B cell (primary cell): ENCODE data around the gene CD34. TPM values are rescaled to one million over a fixed set of nuclear protein-coding genes. Genes with fewer than 3 reads are reported as not detected.

ENCODE experiments used
- ATAC-seq: fragments of 200-7000 bp; cut with Tn5 transposase; one replicate; pipeline ENCODE4 v1.10.0; 2021; ENCODE audit warnings: low read depth, mild to moderate bottlenecking, moderate number of reproducible peaks, moderate library complexity
- CTCF ChIA-PET: fragments of 350-600 bp; sonication (Branson Sonifier 250); formaldehyde crosslinking; loops from one replicate; lab custom pipeline; 2021; ENCODE audit warnings: antibody characterized with exemption, inconsistent platforms; lab: Charles Lee
- POLR2A ChIA-PET: fragments of 350-600 bp; sonication (Branson Sonifier 250); formaldehyde crosslinking; loops from one replicate; lab custom pipeline; 2021; ENCODE audit warnings: antibody characterized with exemption; lab: Charles Lee
- DNase-seq: peaks from one replicate; pipeline ENCODE4 v3.0.0; 2013
- H2AFZ ChIP-seq: 2 replicates; pipeline ENCODE4 v1.6.1; 2012; ENCODE audit warnings: mild to moderate bottlenecking, low read depth, low read length; ENCODE audit not compliant: insufficient read depth, poor library complexity, severe bottlenecking
- H3K27ac ChIP-seq, 2 donors: 1 replicate in 1 of 2; 2 replicates in 1 of 2; pipeline ENCODE4 v1.5.1; 2012 to 2013; ENCODE audit warnings: low read length in 2 of 2, mild to moderate bottlenecking in 2 of 2, moderate library complexity in 1 of 2
- H3K27me3 ChIP-seq, 4 experiments: fragments of 200-600 bp in 1 of 4; sonication (generic) in 1 of 4; replicated peaks in 1 of 4; 1 replicate in 2 of 4; 2 replicates in 2 of 4; pipeline versions ENCODE4 v1.6.1 to v1.7.0; 2013 to 2016; ENCODE audit warnings: low read length in 3 of 4, mild to moderate bottlenecking in 2 of 4, mixed read lengths in 1 of 4, moderate library complexity in 1 of 4; ENCODE audit not compliant: insufficient read depth in 4 of 4, control insufficient read depth in 3 of 4; ENCODE audit errors: control extremely low read depth in 1 of 4
- H3K36me3 ChIP-seq, 2 experiments: replicated peaks in 1 of 2; 1 replicate in 1 of 2; 2 replicates in 1 of 2; pipeline versions ENCODE4 v1.6.1 to v1.7.1; 2013; ENCODE audit warnings: low read length in 1 of 2; ENCODE audit not compliant: insufficient read depth in 2 of 2, control insufficient read depth in 1 of 2; ENCODE audit errors: control extremely low read depth in 1 of 2, extremely low read depth in 1 of 2
- H3K4me1 ChIP-seq, 2 donors: fragments of 200-600 bp in 1 of 2; sonication (generic) in 1 of 2; 1 replicate in 1 of 2; 2 replicates in 1 of 2; pipeline versions ENCODE4 v1.5.1 to v1.6.1; 2013 to 2017; ENCODE audit warnings: low read length in 2 of 2; ENCODE audit not compliant: control insufficient read depth in 2 of 2, insufficient read depth in 2 of 2
- H3K4me2 ChIP-seq: replicated peaks from 2 replicates; pipeline ENCODE3; 2012; ENCODE audit warnings: mild to moderate bottlenecking, low read depth, low read length; ENCODE audit not compliant: poor library complexity, severe bottlenecking
- H3K4me3 ChIP-seq, 5 experiments: fragments of 200-600 bp in 1 of 5; sonication (generic) in 1 of 5; 1 replicate in 3 of 5; 2 replicates in 2 of 5; pipeline versions ENCODE4 v1.5.1 to v1.7.0; 2011 to 2016; ENCODE audit warnings: low read length in 4 of 5, mild to moderate bottlenecking in 4 of 5, low read depth in 2 of 5, control low read depth in 1 of 5, moderate library complexity in 1 of 5; ENCODE audit not compliant: insufficient read depth in 1 of 5; ENCODE audit errors: control extremely low read depth in 1 of 5, extremely low read depth in 1 of 5
- H3K79me2 ChIP-seq: fragments of 200-600 bp; sonication (generic); one replicate; pipeline ENCODE4 v1.6.0; 2016; ENCODE audit warnings: low read length; ENCODE audit not compliant: control insufficient read depth, insufficient read depth
- H3K9ac ChIP-seq: fragments of 200-600 bp; sonication (generic); 2 replicates; pipeline ENCODE4 v1.6.1; 2017; ENCODE audit warnings: mild to moderate bottlenecking, low read length, moderate library complexity
- H3K9me3 ChIP-seq, 3 donors: one replicate each; pipeline versions ENCODE4 v1.6.1 to v1.7.1; 2013; ENCODE audit warnings: low read length in 2 of 3; ENCODE audit not compliant: control insufficient read depth in 2 of 3, insufficient read depth in 1 of 3; ENCODE audit errors: control extremely low read depth in 1 of 3
- H4K20me1 ChIP-seq: 2 replicates; pipeline ENCODE4 v1.6.0; 2012; ENCODE audit warnings: mild to moderate bottlenecking, low read length; ENCODE audit not compliant: insufficient read depth, control insufficient read depth, poor library complexity, severe bottlenecking
- H3K27ac Mint-ChIP-seq: one replicate; pipeline ENCODE4 v1.8.0; 2021; ENCODE audit warnings: mixed read lengths
- H3K27me3 Mint-ChIP-seq: one replicate; pipeline ENCODE4 v1.8.0; 2021; ENCODE audit warnings: mixed read lengths
- H3K4me1 Mint-ChIP-seq: one replicate; pipeline ENCODE4 v1.8.0; 2021; ENCODE audit warnings: mixed read lengths
- H3K4me3 Mint-ChIP-seq: one replicate; pipeline ENCODE4 v1.8.0; 2021; ENCODE audit warnings: mixed read lengths
- H3K9me3 Mint-ChIP-seq: one replicate; pipeline ENCODE4 v1.8.0; 2022; ENCODE audit warnings: mixed read lengths; ENCODE audit not compliant: insufficient read depth
- CTCF ChIP-seq: fragments of 200-600 bp; IDR thresholded peaks from one replicate; pipeline ENCODE4 v1.8.0; 2022; ENCODE audit warnings: antibody characterized with exemption, mild to moderate bottlenecking
- EZH2 ChIP-seq: IDR thresholded peaks from 2 replicates; pipeline ENCODE4 v1.6.1; 2012; ENCODE audit warnings: borderline replicate concordance, low read depth, mild to moderate bottlenecking, moderate library complexity, low read length; ENCODE audit not compliant: insufficient read depth, poor library complexity, severe bottlenecking
- WGBS: methylation state at CpG from one replicate; pipeline ENCODE4 v1.1.5; 2013; ENCODE audit warnings: missing lambda C conversion rate; ENCODE audit not compliant: insufficient coverage; 5-methylcytosine and 5-hydroxymethylcytosine counted together
- intact Hi-C: fragments of 100-400 bp; cut with micrococcal nuclease; formaldehyde crosslinking; loops from one replicate; pipeline ENCODE4 v1.10.0; 2022
- polyA plus RNA-seq: library from polyadenylated mRNA; depleted of rRNA; stranded (reverse); fragments of >200 nt; gene quantifications from 2 replicates; pipeline ENCODE4 v1.2.3, GENCODE V29; 2012
- total RNA-seq, 2 donors: library from RNA; stranded (reverse); fragments of 120-200 nt in 1 of 2; gene quantifications; 1 replicate in 1 of 2; 2 replicates in 1 of 2; pipeline versions ENCODE4 v1.2.3 to v1.2.4, GENCODE V29; 2013 to 2022

The CD34 gene
- total and polyA plus RNA-seq, 2 donors (not counting 1 experiment from before 2014, with no cell fraction given), result not detected

GRCh38 chr1:207949571-207950195 is 38.8 kb upstream of the CD34 start:
- H3K27me3 ChIP-seq, result peaks cover 0 to 7% (median 0%) of the 10 kb centered on the region in 4 experiments
- Mint-ChIP-seq H3K4me3 (no peak overlapping the region), H3K9me3 (no peaks in the 10 kb centered on the region), H3K27me3 (peaks cover 13% of the 10 kb centered on the region), H3K4me1 (no peaks in the 10 kb centered on the region), H3K27ac (no peak overlapping the region)
- ChIA-PET POLR2A (no interaction called here), CTCF (no interaction called here)
- H3K4me1 ChIP-seq, result no peaks in the 10 kb centered on the region
- TF ChIP-seq EZH2, result no peak
- no peak for TF ChIP-seq CTCF
- H2AFZ ChIP-seq, result no peak overlapping the region
- intact Hi-C loops, result no loop called here
- no peak overlapping the region for H3K4me2 ChIP-seq
- no peaks in the 10 kb centered on the region for H3K9me3 ChIP-seq
- no peaks in the 10 kb centered on the region for H4K20me1 ChIP-seq
- H3K9ac ChIP-seq, result no peak overlapping the region
- H3K27ac ChIP-seq, result no peak overlapping the region
- no peak for DNase-seq
- 100% methylated on average over 1 of the region's 3 CpGs for WGBS
- H3K36me3 ChIP-seq, result no peaks in the 10 kb centered on the region
- no peak overlapping the region for H3K4me3 ChIP-seq
- ATAC-seq, result no peak
- H3K79me2 ChIP-seq, result no peaks in the 10 kb centered on the region

GRCh38 chr1:207948536-207949250 is 37.8 kb upstream of the CD34 start:
- Histone ChIP-seq H3K27ac (no peak overlapping the region), H3K36me3 (no peaks in the 10 kb centered on the region), H3K79me2 (no peaks in the 10 kb centered on the region), H3K4me3 (no peak overlapping the region), H3K4me2 (no peak overlapping the region), H4K20me1 (no peaks in the 10 kb centered on the region), H3K4me1 (no peaks in the 10 kb centered on the region), H3K9me3 (no peaks in the 10 kb centered on the region), H3K27me3 (peaks cover 0 to 7% (median 0%) of the 10 kb centered on the region in 4 experiments), H2AFZ (no peak overlapping the region), H3K9ac (no peak overlapping the region)
- POLR2A ChIA-PET, result no interaction called here
- no peak for TF ChIP-seq CTCF
- TF ChIP-seq EZH2, result no peak
- Mint-ChIP-seq H3K4me3 (no peak overlapping the region), H3K4me1 (no peaks in the 10 kb centered on the region), H3K9me3 (no peaks in the 10 kb centered on the region), H3K27me3 (peaks cover 11% of the 10 kb centered on the region), H3K27ac (no peak overlapping the region)
- intact Hi-C loops, result no loop called here
- CTCF ChIA-PET, result interaction anchor here (1.2 kb wide), 1 partner anchor 30 kb away, joined by 4 read pairs; no protein-coding TSS in a partner anchor
- ATAC-seq (no peak), DNase-seq (no peak)
- WGBS, result no CpG with 5 or more reads among the region's 3 CpGs
